CD14-positive monocyte (primary cell): ENCODE results near the gene PLXDC2. TPM values are rescaled to one million over a fixed set of nuclear protein-coding genes. Genes with fewer than 3 reads are reported as not detected.

Source experiments
- DNase-seq, 3 donors: peaks; one replicate each; pipeline ENCODE4 v3.0.0-alpha.2; 2011 to 2022
- H2AFZ ChIP-seq: 2 replicates; pipeline ENCODE4 v1.6.0; 2012; ENCODE audit warnings: mild to moderate bottlenecking, low read depth, low read length, inconsistent platforms; ENCODE audit not compliant: insufficient read depth, poor library complexity, severe bottlenecking
- H3K27ac ChIP-seq, 2 donors: 1 replicate in 1 of 2; 2 replicates in 1 of 2; pipeline ENCODE4 v1.5.1; 2012 to 2013; ENCODE audit warnings: low read length in 2 of 2, control low read depth in 1 of 2, inconsistent platforms in 1 of 2, low read depth in 1 of 2, mild to moderate bottlenecking in 1 of 2
- H3K27me3 ChIP-seq, 2 donors: one replicate each; pipeline versions ENCODE4 v1.6.0 to v1.6.1; 2011 to 2013; ENCODE audit warnings: low read length in 2 of 2; ENCODE audit not compliant: control insufficient read depth in 2 of 2, insufficient read depth in 2 of 2
- H3K36me3 ChIP-seq, 2 donors: replicated peaks in 1 of 2; 1 replicate in 1 of 2; 2 replicates in 1 of 2; pipeline versions ENCODE4 v1.5.1 to v1.6.1; 2012 to 2013; ENCODE audit warnings: low read length in 2 of 2, control low read depth in 1 of 2, inconsistent platforms in 1 of 2, mild to moderate bottlenecking in 1 of 2; ENCODE audit not compliant: insufficient read depth in 2 of 2, control insufficient read depth in 1 of 2
- H3K4me1 ChIP-seq, 2 donors: 1 replicate in 1 of 2; 2 replicates in 1 of 2; pipeline versions ENCODE4 v1.5.1 to v1.6.1; 2012 to 2013; ENCODE audit warnings: low read length in 2 of 2, control low read depth in 1 of 2, inconsistent platforms in 1 of 2, mild to moderate bottlenecking in 1 of 2, moderate library complexity in 1 of 2; ENCODE audit not compliant: insufficient read depth in 2 of 2, control insufficient read depth in 1 of 2
- H3K4me2 ChIP-seq: replicated peaks from 2 replicates; pipeline ENCODE3; 2012; ENCODE audit warnings: low read length, moderate library complexity, mild to moderate bottlenecking; ENCODE audit not compliant: poor library complexity, severe bottlenecking; ENCODE audit errors: extremely low read depth
- H3K4me3 ChIP-seq, 3 experiments: fragments of 200-600 bp in 1 of 3; sonication (generic) in 1 of 3; replicated peaks in 1 of 3; 1 replicate in 2 of 3; 2 replicates in 1 of 3; pipeline ENCODE4 v1.5.1; 2011 to 2013; ENCODE audit warnings: low read length in 3 of 3, mild to moderate bottlenecking in 3 of 3, control low read depth in 2 of 3, low read depth in 2 of 3, inconsistent platforms in 1 of 3, moderate library complexity in 1 of 3
- H3K79me2 ChIP-seq: 2 replicates; pipeline ENCODE4 v1.6.0; 2012; ENCODE audit warnings: mild to moderate bottlenecking, control low read depth, inconsistent platforms, low read length, moderate library complexity; ENCODE audit not compliant: insufficient read depth
- H3K9ac ChIP-seq: 2 replicates; pipeline ENCODE4 v1.6.0; 2017; ENCODE audit warnings: low read length, mild to moderate bottlenecking; ENCODE audit not compliant: insufficient read depth, poor library complexity, severe bottlenecking
- H3K9me3 ChIP-seq, 2 donors: replicated peaks in 1 of 2; 1 replicate in 1 of 2; 2 replicates in 1 of 2; pipeline versions ENCODE4 v1.5.1 to v1.6.1; 2012 to 2013; ENCODE audit warnings: low read length in 2 of 2, control low read depth in 1 of 2; ENCODE audit not compliant: control insufficient read depth in 1 of 2, insufficient read depth in 1 of 2
- H4K20me1 ChIP-seq: 2 replicates; pipeline ENCODE4 v1.6.0; 2012; ENCODE audit warnings: mild to moderate bottlenecking, low read length, control low read depth, moderate library complexity; ENCODE audit not compliant: insufficient read depth
- H3K27ac Mint-ChIP-seq, 7 donors: one replicate each; pipeline ENCODE4 v1.8.0; 2020; ENCODE audit warnings: mild to moderate bottlenecking in 7 of 7, mixed read lengths in 7 of 7, moderate library complexity in 6 of 7, inconsistent platforms in 2 of 7
- H3K27me3 Mint-ChIP-seq, 3 donors: one replicate each; pipeline ENCODE4 v1.8.0; 2021 to 2022; ENCODE audit warnings: low read depth in 3 of 3, mild to moderate bottlenecking in 3 of 3, mixed read lengths in 3 of 3, moderate library complexity in 3 of 3, inconsistent platforms in 1 of 3
- H3K36me3 Mint-ChIP-seq, 2 donors: one replicate each; pipeline ENCODE4 v1.8.0; 2020; ENCODE audit warnings: mixed read lengths in 2 of 2, inconsistent platforms in 1 of 2, mild to moderate bottlenecking in 1 of 2
- H3K4me1 Mint-ChIP-seq: one replicate; pipeline ENCODE4 v1.8.0; 2020; ENCODE audit warnings: mild to moderate bottlenecking, mixed read lengths
- H3K4me3 Mint-ChIP-seq, 2 donors: one replicate each; pipeline ENCODE4 v1.8.0; 2020; ENCODE audit warnings: mild to moderate bottlenecking in 2 of 2, mixed read lengths in 2 of 2, moderate library complexity in 1 of 2
- H3K9me3 Mint-ChIP-seq, 7 donors: one replicate each; pipeline ENCODE4 v1.8.0; 2020 to 2022; ENCODE audit warnings: mixed read lengths in 7 of 7, mild to moderate bottlenecking in 6 of 7, moderate library complexity in 6 of 7, inconsistent platforms in 2 of 7
- WGBS: methylation state at CpG from one replicate; pipeline ENCODE4 v1.1.5; 2013; ENCODE audit warnings: missing lambda C conversion rate; ENCODE audit not compliant: insufficient coverage; 5-methylcytosine and 5-hydroxymethylcytosine counted together
- intact Hi-C, 2 donors: fragments of 100-400 bp; cut with micrococcal nuclease; formaldehyde crosslinking; loops; one replicate each; pipeline versions ENCODE4 v1.15.0 to v1.15.1; 2023
- polyA plus RNA-seq, 3 donors: library from polyadenylated mRNA; depleted of rRNA in 1 of 3; unstranded in 2 of 3; stranded (reverse) in 1 of 3; fragments of 300-500 nt in 2 of 3; fragments of >200 nt in 1 of 3; fragmentation: Illumina TruSeq in 2 of 3; gene quantifications; 1 replicate in 2 of 3; 2 replicates in 1 of 3; pipeline ENCODE4 v1.2.3, GENCODE V29; 2012 to 2021
- TF ChIP-seq, protein P1 (sequence below): fragments of 200-600 bp; IDR thresholded peaks from one replicate; pipeline ENCODE4 v1.8.0; 2022; ENCODE audit warnings: antibody characterized with exemption, mild to moderate bottlenecking

PLXDC2 gene
- polyA plus RNA-seq, 3 donors, result 37.5 to 128 (median 93.6) TPM

DNA sequence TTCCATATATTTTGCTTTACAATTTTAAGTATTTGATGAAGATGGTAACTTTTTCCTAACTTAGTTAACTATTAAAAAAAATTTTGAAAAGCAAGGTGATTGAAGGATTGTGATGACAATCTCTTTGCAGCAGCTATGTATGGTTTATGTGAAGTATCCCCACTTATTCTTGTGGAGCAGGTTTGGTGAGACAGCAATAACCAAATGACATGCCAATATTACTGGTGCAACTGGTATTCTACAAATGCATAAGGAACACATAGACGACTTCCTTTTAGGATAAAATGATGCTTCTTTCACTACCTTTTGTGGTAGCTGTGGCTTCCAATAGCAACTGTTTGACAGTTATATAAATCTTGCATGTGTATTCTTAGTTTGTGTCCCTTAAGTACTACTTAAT is 465.3 kb downstream of the PLXDC2 start:
- peaks cover 27 to 39% of the 10 kb centered on the region in 2 donors for H3K36me3 ChIP-seq
- no peak overlapping the region for H2AFZ ChIP-seq
- H3K9me3 ChIP-seq, result no peaks in the 10 kb centered on the region
- no peak overlapping the region for H3K4me2 ChIP-seq
- H3K27ac ChIP-seq, result no peak overlapping the region
- Mint-ChIP-seq H3K36me3 (peaks cover 39 to 45% of the 10 kb centered on the region in 2 donors), H3K4me1 (peaks cover 2% of the 10 kb centered on the region), H3K27ac (no peak overlapping the region), H3K27me3 (no peaks in the 10 kb centered on the region), H3K9me3 (peaks cover 0 to 5% (median 0%) of the 10 kb centered on the region in 7 donors), H3K4me3 (no peak overlapping the region)
- no CpG with 5 or more reads among the region's 1 CpG for WGBS
- TF ChIP-seq, protein P1, sequence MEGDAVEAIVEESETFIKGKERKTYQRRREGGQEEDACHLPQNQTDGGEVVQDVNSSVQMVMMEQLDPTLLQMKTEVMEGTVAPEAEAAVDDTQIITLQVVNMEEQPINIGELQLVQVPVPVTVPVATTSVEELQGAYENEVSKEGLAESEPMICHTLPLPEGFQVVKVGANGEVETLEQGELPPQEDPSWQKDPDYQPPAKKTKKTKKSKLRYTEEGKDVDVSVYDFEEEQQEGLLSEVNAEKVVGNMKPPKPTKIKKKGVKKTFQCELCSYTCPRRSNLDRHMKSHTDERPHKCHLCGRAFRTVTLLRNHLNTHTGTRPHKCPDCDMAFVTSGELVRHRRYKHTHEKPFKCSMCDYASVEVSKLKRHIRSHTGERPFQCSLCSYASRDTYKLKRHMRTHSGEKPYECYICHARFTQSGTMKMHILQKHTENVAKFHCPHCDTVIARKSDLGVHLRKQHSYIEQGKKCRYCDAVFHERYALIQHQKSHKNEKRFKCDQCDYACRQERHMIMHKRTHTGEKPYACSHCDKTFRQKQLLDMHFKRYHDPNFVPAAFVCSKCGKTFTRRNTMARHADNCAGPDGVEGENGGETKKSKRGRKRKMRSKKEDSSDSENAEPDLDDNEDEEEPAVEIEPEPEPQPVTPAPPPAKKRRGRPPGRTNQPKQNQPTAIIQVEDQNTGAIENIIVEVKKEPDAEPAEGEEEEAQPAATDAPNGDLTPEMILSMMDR, result no peak
- no peaks in the 10 kb centered on the region for H3K79me2 ChIP-seq
- intact Hi-C loops, result no loop called here
- no peak overlapping the region for H3K9ac ChIP-seq
- H3K27me3 ChIP-seq, result no peaks in the 10 kb centered on the region
- H3K4me1 ChIP-seq, result no peaks in the 10 kb centered on the region
- no peaks in the 10 kb centered on the region for H4K20me1 ChIP-seq
- no peak for DNase-seq
- H3K4me3 ChIP-seq, result no peak overlapping the region

DNA sequence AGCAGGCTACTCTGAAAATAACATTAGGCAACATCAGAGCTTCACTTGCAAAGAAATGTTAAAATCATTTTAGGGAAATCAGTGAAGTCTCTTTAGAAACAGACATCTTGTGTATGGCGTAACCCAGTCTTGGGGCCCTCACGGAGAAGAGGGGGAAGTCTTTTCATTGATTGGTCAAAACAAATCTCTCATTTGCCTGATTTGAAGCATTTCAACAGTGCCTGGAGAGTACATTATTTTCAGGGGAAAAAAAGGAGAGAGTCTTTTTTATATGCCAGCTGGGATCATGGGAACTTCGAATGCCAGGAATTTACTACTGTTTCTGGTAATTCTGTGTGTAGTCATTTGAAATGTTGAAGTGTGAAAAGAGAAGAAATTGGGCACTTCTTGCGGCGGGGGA is 471.4 kb downstream of the PLXDC2 start:
- Mint-ChIP-seq H3K4me1 (peaks cover 12% of the 10 kb centered on the region), H3K4me3 (no peak overlapping the region), H3K36me3 (peaks cover 9 to 22% of the 10 kb centered on the region in 2 donors), H3K27ac (peak overlapping the region in 1 of 7 donors; percentile 38), H3K9me3 (peaks cover 0 to 13% (median 9%) of the 10 kb centered on the region in 7 donors), H3K27me3 (no peaks in the 10 kb centered on the region)
- Histone ChIP-seq H3K36me3 (no peaks in the 10 kb centered on the region), H3K27ac (no peak overlapping the region), H3K4me3 (no peak overlapping the region), H3K9ac (no peak overlapping the region), H3K4me2 (no peak overlapping the region), H3K79me2 (no peaks in the 10 kb centered on the region), H3K4me1 (peaks cover 0 to 5% of the 10 kb centered on the region in 2 donors), H3K27me3 (no peaks in the 10 kb centered on the region), H2AFZ (no peak overlapping the region), H3K9me3 (no peaks in the 10 kb centered on the region), H4K20me1 (no peaks in the 10 kb centered on the region)
- TF ChIP-seq, protein P1, result no peak
- intact Hi-C loops, result no loop called here
- WGBS, result 50% methylated on average over 2 of the region's 5 CpGs
- no peak for DNase-seq
